22Rv1 (cell line): Measurements from ENCODE around the gene COL27A1.

Experiments used
- H3K27ac ChIP-seq: fragments of 450-650 bp; 2 replicates; pipeline ENCODE4 v1.5.1; 2017
- CTCF ChIP-seq: fragments of 450-650 bp; IDR thresholded peaks from 2 replicates; pipeline ENCODE4 v1.5.1; 2017; ENCODE audit warnings: mild to moderate bottlenecking
- ZFX ChIP-seq: fragments of 450-650 bp; IDR thresholded peaks from 2 replicates; pipeline ENCODE4 v1.6.1; 2017; ENCODE audit warnings: antibody characterized with exemption, borderline replicate concordance

The COL27A1 gene

GRCh38 chr9:114228016-114228808, 72.9 kb downstream of the COL27A1 start:
- TF ChIP-seq ZFX (no peak), CTCF (no peak)
- H3K27ac ChIP-seq, result no peak overlapping the region

GRCh38 chr9:114229295-114229694, 74.0 kb downstream of the COL27A1 start:
- no peak for TF ChIP-seq ZFX
- no peak for TF ChIP-seq CTCF
- no peak overlapping the region for H3K27ac ChIP-seq

GRCh38 chr9:114230068-114230467, 74.7 kb downstream of the COL27A1 start:
- no peak for TF ChIP-seq ZFX
- no peak for TF ChIP-seq CTCF
- H3K27ac ChIP-seq, result no peak overlapping the region

GRCh38 chr9:114231273-114231672, 75.9 kb downstream of the COL27A1 start:
- no peak overlapping the region for H3K27ac ChIP-seq
- TF ChIP-seq CTCF (no peak), ZFX (no peak)

GRCh38 chr9:114231719-114232449, 76.5 kb downstream of the COL27A1 start:
- no peak overlapping the region for H3K27ac ChIP-seq

GRCh38 chr9:114233491-114234185, 78.3 kb downstream of the COL27A1 start:
- no peak overlapping the region for H3K27ac ChIP-seq
- TF ChIP-seq CTCF (no peak), ZFX (no peak)

More at GRCh38 chr9:114231719-114232449, 76.5 kb downstream of the COL27A1 start:
- TF ChIP-seq CTCF (no peak), ZFX (no peak)
